Cardiac fibroblast (primary cell): ENCODE measurements around the gene CCL8.

Source experiments
- DNase-seq, 2 donors: peaks; one replicate each; pipeline versions ENCODE4 v3.0.0 to v3.0.0-alpha.2; 2010; ENCODE audit warnings: low read depth in 2 of 2
- H3K4me3 ChIP-seq, 2 donors: replicated peaks in 1 of 2; 1 replicate in 1 of 2; 2 replicates in 1 of 2; pipeline ENCODE4 v1.5.1; 2011; ENCODE audit warnings: low read depth in 2 of 2, low read length in 2 of 2, mild to moderate bottlenecking in 2 of 2, moderate library complexity in 1 of 2
- CTCF ChIP-seq: IDR thresholded peaks from one replicate; pipeline ENCODE4 v1.5.1; 2011; ENCODE audit warnings: low read depth, mild to moderate bottlenecking, low read length, inconsistent platforms

Gene CCL8

GRCh38 chr17:34354637-34355036, 35.4 kb downstream of the CCL8 start:
- peak; percentile 29 to 38 for DNase-seq
- TF ChIP-seq CTCF: no peak

GRCh38 chr17:34356194-34356593, 37.0 kb downstream of the CCL8 start, which contains the start of gene CCL13:
TSS of gene CCL13 (plus strand) at chr17:34356480. CDS start at chr17:34356527, 47 bp downstream.
- no peak within 1 kb of the TSS for H3K4me3 ChIP-seq
- no peak for DNase-seq
- no peak for TF ChIP-seq CTCF

More at GRCh38 chr17:34354637-34355036, 35.4 kb downstream of the CCL8 start:
- H3K4me3 ChIP-seq: no peak overlapping the region

- TF ChIP-seq CTCF: no peak
- no peak for DNase-seq
Observed at GRCh38 chr17:34357398-34357797, 38.2 kb downstream of the CCL8 start.

GRCh38 chr17:34358631-34359030, 39.4 kb downstream of the CCL8 start:
- DNase-seq: no peak
- no peak for TF ChIP-seq CTCF
- no peak overlapping the region for H3K4me3 ChIP-seq

More at GRCh38 chr17:34357398-34357797, 38.2 kb downstream of the CCL8 start:
- no peak overlapping the region for H3K4me3 ChIP-seq

GRCh38 chr17:34360601-34361270, 41.5 kb downstream of the CCL8 start:
- DNase-seq: no peak
- no peak for TF ChIP-seq CTCF
- H3K4me3 ChIP-seq: no peak overlapping the region

- TF ChIP-seq CTCF: peak; percentile 100
- DNase-seq: peak; percentile 94 to 96
- no peak overlapping the region for H3K4me3 ChIP-seq
Observed at GRCh38 chr17:34361478-34362061, 42.3 kb downstream of the CCL8 start.

- DNase-seq: no peak
- no peak for TF ChIP-seq CTCF
- no peak within 1 kb of the TSS for H3K4me3 ChIP-seq
Observed at GRCh38 chr17:34363183-34363661, 44.0 kb downstream of the CCL8 start, which contains the start of gene CCL1. TSS of gene CCL1 (minus strand) at chr17:34363233. CDS start at chr17:34363161, 72 bp downstream.
